GM23338 (cell line): ENCODE results near the gene NIM1K. TPM values are rescaled to one million over a fixed set of nuclear protein-coding genes. Genes with fewer than 3 reads are reported as not detected.

ENCODE experiments used
- ATAC-seq: fragments of 200-7000 bp; cut with Tn5 transposase; 3 replicates; pipeline ENCODE4 v1.9.1; 2020
- DNase-seq: peaks from one replicate; pipeline ENCODE4 v3.0.0-alpha.2; 2015; ENCODE audit warnings: low spot score
- H2AFZ ChIP-seq: fragments of 200-600 bp; sonication (generic); 2 replicates; pipeline ENCODE4 v1.8.0; 2016; ENCODE audit warnings: antibody characterized with exemption, mild to moderate bottlenecking, moderate library complexity
- H3F3A ChIP-seq: fragments of 200-600 bp; sonication (generic); replicated peaks from 2 replicates; pipeline ENCODE4 v1.8.0; 2017; ENCODE audit warnings: antibody characterized with exemption, mixed run types, low read depth
- H3K27ac ChIP-seq: fragments of 200-600 bp; sonication (generic); 2 replicates; pipeline ENCODE4 v1.6.1; 2016; ENCODE audit warnings: low read depth
- H3K27me3 ChIP-seq: fragments of 200-600 bp; sonication (generic); 2 replicates; pipeline ENCODE4 v1.8.0; 2016; ENCODE audit warnings: mild to moderate bottlenecking, mixed run types, moderate library complexity; ENCODE audit not compliant: insufficient read depth
- H3K36me3 ChIP-seq: fragments of 200-600 bp; sonication (generic); 2 replicates; pipeline ENCODE4 v1.8.0; 2016; ENCODE audit warnings: mild to moderate bottlenecking; ENCODE audit not compliant: insufficient read depth
- H3K4me1 ChIP-seq: fragments of 200-600 bp; sonication (generic); 2 replicates; pipeline ENCODE4 v1.8.0; 2016; ENCODE audit warnings: mild to moderate bottlenecking, moderate library complexity; ENCODE audit not compliant: insufficient read depth
- H3K4me2 ChIP-seq: fragments of 200-600 bp; sonication (generic); 2 replicates; pipeline ENCODE4 v1.7.1; 2017; ENCODE audit warnings: mixed run types
- H3K4me3 ChIP-seq: fragments of 200-600 bp; sonication (generic); 2 replicates; pipeline ENCODE4 v1.6.1; 2016; ENCODE audit warnings: mixed run types
- H3K79me2 ChIP-seq: fragments of 200-600 bp; sonication (generic); replicated peaks from 2 replicates; pipeline ENCODE4 v1.8.0; 2017; ENCODE audit warnings: mild to moderate bottlenecking; ENCODE audit not compliant: insufficient read depth
- H3K9me2 ChIP-seq: fragments of 200-600 bp; sonication (generic); 2 replicates; pipeline ENCODE4 v1.8.0; 2017; ENCODE audit not compliant: insufficient read depth
- H4K20me1 ChIP-seq: fragments of 200-600 bp; sonication (generic); replicated peaks from 2 replicates; pipeline ENCODE4 v1.8.0; 2017; ENCODE audit warnings: mild to moderate bottlenecking; ENCODE audit not compliant: insufficient read depth
- H3K27ac Mint-ChIP-seq: 2 replicates; pipeline ENCODE4 v1.8.0; 2020; ENCODE audit warnings: inconsistent platforms, mild to moderate bottlenecking, moderate library complexity, mixed read lengths
- H3K27me3 Mint-ChIP-seq: 3 replicates; pipeline ENCODE4 v1.8.0; 2022; ENCODE audit warnings: low read depth, mild to moderate bottlenecking, moderate library complexity, mixed read lengths, inconsistent platforms; ENCODE audit not compliant: insufficient read depth, poor library complexity
- H3K36me3 Mint-ChIP-seq: 3 replicates; pipeline ENCODE4 v1.8.0; 2021; ENCODE audit warnings: low read depth, mild to moderate bottlenecking, inconsistent platforms, moderate library complexity, mixed read lengths
- H3K4me1 Mint-ChIP-seq: 3 replicates; pipeline ENCODE4 v1.8.0; 2020; ENCODE audit warnings: mild to moderate bottlenecking, inconsistent platforms, mixed read lengths
- H3K4me3 Mint-ChIP-seq: 3 replicates; pipeline ENCODE4 v1.8.0; 2021; ENCODE audit warnings: moderate library complexity, mild to moderate bottlenecking, inconsistent platforms, mixed read lengths
- H3K9me3 Mint-ChIP-seq: 3 replicates; pipeline ENCODE4 v1.8.0; 2020; ENCODE audit warnings: moderate library complexity, mild to moderate bottlenecking, inconsistent platforms, mixed read lengths
- CREB1 ChIP-seq: fragments of 250-450 bp; sonication (Bioruptor Pico); IDR thresholded peaks from 2 replicates; pipeline ENCODE4 v1.5.0; 2020; ENCODE audit warnings: low read depth, mild to moderate bottlenecking, moderate library complexity
- EZH2 ChIP-seq: fragments of 200-600 bp; sonication (generic); IDR thresholded peaks from one replicate; pipeline ENCODE4 v1.8.0; 2017; ENCODE audit warnings: antibody characterized with exemption, mild to moderate bottlenecking, low read depth; ENCODE audit not compliant: unreplicated experiment
- EZH2phosphoT487 ChIP-seq: fragments of 200-600 bp; sonication (generic); IDR thresholded peaks from one replicate; pipeline ENCODE4 v1.8.1; 2018; ENCODE audit warnings: antibody characterized with exemption; ENCODE audit not compliant: unreplicated experiment
- JUNB ChIP-seq: IDR thresholded peaks from one replicate; pipeline ENCODE4 v1.6.1; 2016; ENCODE audit warnings: antibody characterized with exemption; ENCODE audit not compliant: unreplicated experiment
- POLR2AphosphoS5 ChIP-seq: IDR thresholded peaks from 2 replicates; pipeline ENCODE4 v1.6.1; 2016; ENCODE audit warnings: antibody characterized with exemption, low read depth
- STAT1 ChIP-seq: IDR thresholded peaks from one replicate; pipeline ENCODE4 v1.6.1; 2016; ENCODE audit warnings: antibody characterized with exemption; ENCODE audit not compliant: unreplicated experiment
- polyA plus RNA-seq: library from polyadenylated mRNA; unstranded; fragments of >200 nt; fragmentation: Nextera tagmentation; extraction: Ambion mirVana; gene quantifications from 2 replicates; pipeline ENCODE4 v1.2.1, GENCODE V29; 2016
- total RNA-seq: library from RNA; depleted of rRNA; stranded (reverse); fragments of >200 nt; shearing (Covaris generic); gene quantifications from 2 replicates; pipeline ENCODE4 v1.2.3, GENCODE V29; 2014
- TF ChIP-seq, protein P1 (sequence below): IDR thresholded peaks from 2 replicates; pipeline ENCODE4 v1.6.1; 2016; ENCODE audit warnings: antibody characterized with exemption
- TF ChIP-seq, protein P2 (sequence below): IDR thresholded peaks from one replicate; pipeline ENCODE4 v1.6.1; 2018; ENCODE audit warnings: antibody characterized with exemption; ENCODE audit not compliant: unreplicated experiment

Gene NIM1K
- total and polyA plus RNA-seq, 2 experiments from 2014 or later, result not detected

DNA sequence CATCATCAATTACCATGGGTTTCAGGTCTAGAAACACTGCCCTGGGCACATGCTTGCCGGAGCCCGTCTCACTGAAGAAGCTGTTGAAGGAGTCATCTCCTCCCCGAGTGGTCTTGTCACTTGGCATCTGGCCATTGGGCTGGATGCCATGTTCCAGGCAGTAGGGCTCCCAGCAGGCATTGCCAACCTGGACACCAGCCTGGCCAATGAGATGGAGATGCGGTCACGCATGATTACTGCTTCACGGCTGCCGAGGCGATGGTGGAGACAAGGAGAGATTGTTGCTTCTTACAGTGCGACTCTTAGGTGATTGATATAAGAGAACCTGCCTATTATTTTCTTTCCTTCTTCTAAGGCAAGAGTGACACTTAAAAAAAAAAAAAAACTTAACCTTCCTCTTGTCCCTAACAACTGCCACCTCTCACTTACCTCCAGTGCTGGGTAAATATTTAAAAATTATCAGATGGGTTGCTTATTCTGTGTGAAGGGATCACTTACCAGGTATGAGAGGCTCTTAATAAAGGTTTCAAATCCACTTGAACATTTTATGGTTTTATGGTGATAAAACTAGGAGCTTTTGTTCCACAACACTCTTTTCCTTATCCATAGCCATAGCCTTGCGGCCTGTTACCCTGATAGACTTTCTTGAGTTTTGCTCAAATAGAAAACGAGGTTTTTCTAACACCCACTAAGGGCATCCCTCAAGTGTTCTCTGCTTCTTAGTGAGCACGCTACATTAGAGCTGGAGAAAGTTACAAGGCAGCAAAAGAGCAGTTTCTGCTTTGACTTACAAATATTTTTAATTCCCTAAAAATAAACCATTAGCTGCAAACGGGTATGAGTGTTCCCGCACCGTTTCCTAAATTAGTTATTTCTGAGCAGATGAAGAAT is 41.2 kb downstream of the NIM1K start (continued):
- TF ChIP-seq EZH2phosphoT487, result no peak
- no peak for TF ChIP-seq STAT1
- TF ChIP-seq, protein P1, sequence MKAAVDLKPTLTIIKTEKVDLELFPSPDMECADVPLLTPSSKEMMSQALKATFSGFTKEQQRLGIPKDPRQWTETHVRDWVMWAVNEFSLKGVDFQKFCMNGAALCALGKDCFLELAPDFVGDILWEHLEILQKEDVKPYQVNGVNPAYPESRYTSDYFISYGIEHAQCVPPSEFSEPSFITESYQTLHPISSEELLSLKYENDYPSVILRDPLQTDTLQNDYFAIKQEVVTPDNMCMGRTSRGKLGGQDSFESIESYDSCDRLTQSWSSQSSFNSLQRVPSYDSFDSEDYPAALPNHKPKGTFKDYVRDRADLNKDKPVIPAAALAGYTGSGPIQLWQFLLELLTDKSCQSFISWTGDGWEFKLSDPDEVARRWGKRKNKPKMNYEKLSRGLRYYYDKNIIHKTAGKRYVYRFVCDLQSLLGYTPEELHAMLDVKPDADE, result no peak
- TF ChIP-seq JUNB, result no peak
- TF ChIP-seq, protein P2, sequence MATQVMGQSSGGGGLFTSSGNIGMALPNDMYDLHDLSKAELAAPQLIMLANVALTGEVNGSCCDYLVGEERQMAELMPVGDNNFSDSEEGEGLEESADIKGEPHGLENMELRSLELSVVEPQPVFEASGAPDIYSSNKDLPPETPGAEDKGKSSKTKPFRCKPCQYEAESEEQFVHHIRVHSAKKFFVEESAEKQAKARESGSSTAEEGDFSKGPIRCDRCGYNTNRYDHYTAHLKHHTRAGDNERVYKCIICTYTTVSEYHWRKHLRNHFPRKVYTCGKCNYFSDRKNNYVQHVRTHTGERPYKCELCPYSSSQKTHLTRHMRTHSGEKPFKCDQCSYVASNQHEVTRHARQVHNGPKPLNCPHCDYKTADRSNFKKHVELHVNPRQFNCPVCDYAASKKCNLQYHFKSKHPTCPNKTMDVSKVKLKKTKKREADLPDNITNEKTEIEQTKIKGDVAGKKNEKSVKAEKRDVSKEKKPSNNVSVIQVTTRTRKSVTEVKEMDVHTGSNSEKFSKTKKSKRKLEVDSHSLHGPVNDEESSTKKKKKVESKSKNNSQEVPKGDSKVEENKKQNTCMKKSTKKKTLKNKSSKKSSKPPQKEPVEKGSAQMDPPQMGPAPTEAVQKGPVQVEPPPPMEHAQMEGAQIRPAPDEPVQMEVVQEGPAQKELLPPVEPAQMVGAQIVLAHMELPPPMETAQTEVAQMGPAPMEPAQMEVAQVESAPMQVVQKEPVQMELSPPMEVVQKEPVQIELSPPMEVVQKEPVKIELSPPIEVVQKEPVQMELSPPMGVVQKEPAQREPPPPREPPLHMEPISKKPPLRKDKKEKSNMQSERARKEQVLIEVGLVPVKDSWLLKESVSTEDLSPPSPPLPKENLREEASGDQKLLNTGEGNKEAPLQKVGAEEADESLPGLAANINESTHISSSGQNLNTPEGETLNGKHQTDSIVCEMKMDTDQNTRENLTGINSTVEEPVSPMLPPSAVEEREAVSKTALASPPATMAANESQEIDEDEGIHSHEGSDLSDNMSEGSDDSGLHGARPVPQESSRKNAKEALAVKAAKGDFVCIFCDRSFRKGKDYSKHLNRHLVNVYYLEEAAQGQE, result no peak
- no peak for TF ChIP-seq POLR2AphosphoS5

DNA sequence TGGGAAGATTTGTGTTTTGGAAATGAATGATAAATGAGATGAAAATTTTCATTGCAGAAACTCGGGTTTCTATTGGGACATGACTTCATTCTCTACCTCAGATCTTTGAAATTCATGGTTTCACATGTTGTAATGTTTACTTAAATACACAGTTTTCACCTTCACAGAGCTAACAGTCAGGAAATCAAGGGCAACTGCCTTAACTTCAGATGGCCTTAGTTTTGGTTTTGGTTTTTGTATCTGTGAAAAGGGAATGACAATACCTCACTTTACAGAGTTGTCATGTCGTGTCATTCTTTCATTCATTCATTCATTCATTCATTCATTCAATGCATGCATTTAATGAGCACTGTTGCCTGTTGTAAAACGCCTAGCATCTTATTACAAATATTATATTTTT is 41.9 kb downstream of the NIM1K start:
- H3K27ac ChIP-seq, result no peak overlapping the region
- TF ChIP-seq CREB1 (CRISPR knock-in tag), result no peak
- TF ChIP-seq, protein P1, result no peak
- no peak for TF ChIP-seq EZH2
- no peak overlapping the region for H3K4me3 ChIP-seq
- peaks cover 2% of the 10 kb centered on the region for H3K27me3 Mint-ChIP-seq
- H3K79me2 ChIP-seq, result no peaks in the 10 kb centered on the region
- no peaks in the 10 kb centered on the region for H3K27me3 ChIP-seq
- H3K9me3 Mint-ChIP-seq, result no peaks in the 10 kb centered on the region
- H2AFZ ChIP-seq, result no peak overlapping the region
- ATAC-seq (no peak), DNase-seq (no peak)
- no peak overlapping the region for H3K4me2 ChIP-seq
- H3K36me3 ChIP-seq, result no peaks in the 10 kb centered on the region
- no peaks in the 10 kb centered on the region for H3F3A ChIP-seq
- no peak overlapping the region for H3K27ac Mint-ChIP-seq
- no peaks in the 10 kb centered on the region for H3K4me1 ChIP-seq
- no peaks in the 10 kb centered on the region for H3K36me3 Mint-ChIP-seq
- H3K4me3 Mint-ChIP-seq, result no peak overlapping the region
- H3K9me2 ChIP-seq, result no peaks in the 10 kb centered on the region
- H3K4me1 Mint-ChIP-seq, result no peaks in the 10 kb centered on the region
- H4K20me1 ChIP-seq, result no peaks in the 10 kb centered on the region
